ENCODE data around the gene FGF1. TPM values are rescaled to one million over a fixed set of nuclear protein-coding genes. Genes with fewer than 3 reads are reported as not detected.

Gene FGF1
- total RNA-seq, result not detected

- ATAC-seq, result no peak
- DNase-seq (ENCODE audit: low spot score in 2 of 2), result no peak
- no peak within 1 kb of the TSS for H3K27ac Mint-ChIP-seq
- no peaks in the 10 kb centered on the region for H3K36me3 Mint-ChIP-seq
- H3K9me3 Mint-ChIP-seq, result no peaks in the 10 kb centered on the region
These were observed at the start of gene FGF1 for GRCh38 chr5:142685418-142686209. TSS of gene FGF1 (minus strand) at chr5:142686090. CDS start at chr5:142614127, 71,963 bp downstream.

GRCh38 chr5:142727735-142728047 lies 41.8 kb upstream of the FGF1 start:
- Mint-ChIP-seq H3K9me3 (peaks cover 0 to 5% of the 10 kb centered on the region in 2 donors), H3K36me3 (no peaks in the 10 kb centered on the region), H3K27ac (peak overlapping the region in 1 of 2 donors; percentile 40)
- no peak for ATAC-seq
- DNase-seq (ENCODE audit: low spot score in 2 of 2), result no peak

GRCh38 chr5:142726188-142726731 lies 40.4 kb upstream of the FGF1 start:
- peak; percentile 51 to 57 for ATAC-seq
- Mint-ChIP-seq H3K9me3 (peaks cover 0 to 5% of the 10 kb centered on the region in 2 donors), H3K36me3 (no peaks in the 10 kb centered on the region), H3K27ac (no peak overlapping the region)
- DNase-seq (ENCODE audit: low spot score in 2 of 2), result no peak

- no peak for ATAC-seq
These were observed 39.6 kb upstream of the FGF1 start for GRCh38 chr5:142725231-142726187.

DNA sequence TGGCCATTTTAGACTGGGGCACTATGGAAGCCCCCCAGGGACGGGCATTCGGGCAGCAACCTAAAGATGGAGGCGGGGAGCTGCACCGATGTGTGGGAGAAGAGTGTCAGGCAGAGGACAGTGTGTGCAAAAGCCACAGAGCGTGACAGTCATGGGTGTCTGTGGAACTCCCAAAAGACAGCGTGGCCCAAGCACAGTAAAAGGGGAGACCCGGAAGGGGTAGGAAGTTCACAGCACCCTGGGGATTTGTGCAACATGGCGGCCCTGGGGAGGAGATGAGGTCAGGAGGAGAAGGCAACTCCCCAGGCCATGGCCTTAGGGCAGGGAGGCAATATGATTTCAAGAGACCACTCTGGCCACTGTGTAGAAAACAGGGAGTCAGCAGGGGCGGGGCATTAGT lies 38.9 kb upstream of the FGF1 start:
- no peak for DNase-seq (ENCODE audit: low spot score in 2 of 2)
- Mint-ChIP-seq H3K9me3 (no peaks in the 10 kb centered on the region), H3K36me3 (no peaks in the 10 kb centered on the region), H3K27ac (no peak overlapping the region)
- no peak for ATAC-seq

More at GRCh38 chr5:142725231-142726187, 39.6 kb upstream of the FGF1 start:
- Mint-ChIP-seq H3K27ac (no peak overlapping the region), H3K9me3 (peaks cover 0 to 5% of the 10 kb centered on the region in 2 donors), H3K36me3 (no peaks in the 10 kb centered on the region)
- no peak for DNase-seq (ENCODE audit: low spot score in 2 of 2)

DNA sequence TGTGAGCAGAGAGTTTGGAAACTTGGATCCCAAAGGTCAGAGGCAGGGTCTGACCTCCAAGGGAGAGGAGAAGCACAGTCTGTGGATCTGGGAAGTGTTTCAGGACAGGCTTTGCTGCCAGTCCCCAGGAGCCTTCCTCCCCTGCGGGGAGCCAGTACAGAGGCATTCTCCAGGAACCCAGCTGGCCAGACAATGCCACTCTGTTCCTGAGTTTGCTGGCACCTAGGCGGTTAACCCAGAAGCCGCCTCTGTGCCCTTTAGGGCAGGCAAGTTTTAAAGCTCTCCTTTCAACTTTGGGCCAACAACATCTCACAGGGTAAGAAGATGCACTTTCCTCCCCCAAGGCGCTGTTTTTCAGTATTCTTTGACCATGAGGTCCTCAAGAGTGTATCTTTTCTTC lies 37.0 kb upstream of the FGF1 start:
- DNase-seq (ENCODE audit: low spot score in 2 of 2), result no peak
- no peak overlapping the region for H3K27ac Mint-ChIP-seq
- H3K9me3 Mint-ChIP-seq, result no peaks in the 10 kb centered on the region
- no peak for ATAC-seq
- H3K36me3 Mint-ChIP-seq, result no peaks in the 10 kb centered on the region

- Mint-ChIP-seq H3K36me3 (no peaks in the 10 kb centered on the region), H3K9me3 (no peaks in the 10 kb centered on the region), H3K27ac (no peak overlapping the region)
- DNase-seq (ENCODE audit: low spot score in 2 of 2), result no peak
- no peak for ATAC-seq
These were observed 36.3 kb upstream of the FGF1 start for GRCh38 chr5:142722146-142722545.

- H3K9me3 Mint-ChIP-seq, result no peaks in the 10 kb centered on the region
- H3K27ac Mint-ChIP-seq, result no peak overlapping the region
- ATAC-seq (no peak), DNase-seq (ENCODE audit: low spot score in 2 of 2) (no peak)
- no peaks in the 10 kb centered on the region for H3K36me3 Mint-ChIP-seq
These were observed 34.9 kb upstream of the FGF1 start for GRCh38 chr5:142720641-142721271.

GRCh38 chr5:142719836-142720370 lies 34.0 kb upstream of the FGF1 start:
- Mint-ChIP-seq H3K36me3 (no peaks in the 10 kb centered on the region), H3K27ac (no peak overlapping the region)
- no peak for ATAC-seq

DNA sequence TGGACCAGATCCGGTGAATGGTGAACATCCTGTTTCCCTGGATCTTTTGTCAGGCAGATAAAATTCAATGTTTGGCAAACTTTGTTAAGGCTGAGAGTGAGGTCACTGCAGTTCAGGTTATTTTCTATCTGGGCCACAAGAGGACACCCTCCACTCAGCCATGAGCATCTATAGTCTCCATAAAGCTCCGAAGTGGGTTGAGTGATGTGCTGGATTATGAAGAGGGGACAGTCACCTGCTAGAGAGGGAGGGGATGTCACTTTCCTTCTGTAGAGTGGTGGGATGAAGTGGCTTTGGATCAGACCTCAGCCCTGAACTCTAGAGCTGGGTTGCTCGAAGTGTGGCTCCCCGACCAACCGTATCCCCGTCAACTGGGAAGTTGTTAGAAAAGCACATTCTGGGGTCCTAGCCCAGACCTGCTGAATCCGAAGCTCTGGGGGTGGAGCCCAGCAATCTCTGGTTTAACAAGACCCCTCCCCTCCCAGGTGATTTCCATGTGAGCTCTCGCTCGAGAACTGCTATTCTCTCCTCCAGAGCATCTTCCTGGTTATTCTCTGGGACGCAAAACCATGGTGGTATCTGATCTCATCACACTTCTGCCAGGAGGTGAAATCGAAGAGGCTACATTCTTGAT lies 31.8 kb upstream of the FGF1 start:
- Mint-ChIP-seq H3K9me3 (no peaks in the 10 kb centered on the region), H3K36me3 (no peaks in the 10 kb centered on the region), H3K27ac (no peak overlapping the region)
- ATAC-seq (peak in 1 of 2 donors; percentile 31), DNase-seq (ENCODE audit: low spot score in 2 of 2) (no peak)

More at GRCh38 chr5:142719836-142720370, 34.0 kb upstream of the FGF1 start:
- no peak for DNase-seq (ENCODE audit: low spot score in 2 of 2)
- H3K9me3 Mint-ChIP-seq, result no peaks in the 10 kb centered on the region

- Mint-ChIP-seq H3K27ac (no peak overlapping the region), H3K36me3 (peaks cover 0 to 4% of the 10 kb centered on the region in 2 donors), H3K9me3 (peaks cover 0 to 5% of the 10 kb centered on the region in 2 donors)
- peak in 1 of 2 donors; percentile 32 for DNase-seq (ENCODE audit: low spot score in 2 of 2)
- ATAC-seq, result peak in 1 of 2 donors; percentile 51
These were observed 31.1 kb upstream of the FGF1 start for GRCh38 chr5:142716963-142717362.

DNA sequence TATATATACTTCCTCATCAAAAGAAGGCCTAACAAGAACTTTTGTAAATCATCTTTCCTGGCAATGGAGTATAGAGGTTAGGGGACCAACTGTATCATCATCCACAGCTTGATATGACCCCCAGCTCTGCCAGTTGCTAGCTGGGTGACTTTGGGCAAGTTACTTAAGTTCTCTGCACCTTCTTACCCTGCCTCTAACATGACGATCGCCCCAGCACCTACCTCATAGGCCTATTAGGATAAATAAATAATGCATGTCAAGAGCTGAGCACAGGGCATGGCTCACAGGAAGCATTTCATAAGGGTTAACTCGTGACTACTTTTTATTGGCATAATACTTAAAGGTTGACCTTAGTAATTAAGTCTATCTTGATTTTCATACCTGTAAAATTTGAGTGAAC lies 29.4 kb upstream of the FGF1 start:
- ATAC-seq (no peak), DNase-seq (ENCODE audit: low spot score in 2 of 2) (no peak)
- peaks cover 0 to 9% of the 10 kb centered on the region in 2 donors for H3K9me3 Mint-ChIP-seq
- peaks cover 0 to 10% of the 10 kb centered on the region in 2 donors for H3K36me3 Mint-ChIP-seq
- no peak overlapping the region for H3K27ac Mint-ChIP-seq

DNA sequence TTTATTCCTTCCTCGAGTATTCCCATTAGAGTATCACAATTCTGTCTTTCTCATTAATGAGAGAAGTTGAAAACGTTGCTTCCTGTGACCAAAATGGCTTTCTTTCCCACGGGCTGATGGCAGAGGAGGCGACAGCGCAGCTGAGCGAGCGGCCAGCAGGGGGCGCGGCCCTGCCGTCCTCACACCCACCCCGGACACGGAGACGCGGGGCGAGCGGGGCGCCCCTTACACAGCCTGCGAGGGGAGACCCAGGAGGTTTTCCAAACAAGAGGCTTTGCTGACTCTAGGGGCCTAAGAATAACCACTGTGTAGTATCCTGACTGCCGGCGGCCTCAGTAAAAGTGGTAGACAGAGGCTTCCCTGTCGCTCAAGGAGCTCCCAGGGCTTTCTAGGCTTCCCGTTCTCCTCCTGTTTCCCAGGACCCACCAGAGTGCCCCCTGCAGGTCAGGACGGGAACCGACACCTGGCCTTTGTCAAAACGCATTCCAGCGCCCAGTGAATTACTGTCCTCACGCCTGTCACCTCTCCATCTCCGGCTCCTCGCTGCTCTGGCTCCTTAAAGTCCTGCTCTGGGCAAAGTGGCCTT lies 27.3 kb upstream of the FGF1 start:
- Mint-ChIP-seq H3K9me3 (peaks cover 0 to 9% of the 10 kb centered on the region in 2 donors), H3K36me3 (peaks cover 0 to 10% of the 10 kb centered on the region in 2 donors), H3K27ac (no peak overlapping the region)
- ATAC-seq (peak; percentile 99), DNase-seq (ENCODE audit: low spot score in 2 of 2) (peak; percentile 88 to 89)

GRCh38 chr5:142703153-142703552 lies 17.3 kb upstream of the FGF1 start:
- DNase-seq (ENCODE audit: low spot score in 2 of 2) (no peak), ATAC-seq (no peak)
- Mint-ChIP-seq H3K27ac (no peak overlapping the region), H3K36me3 (no peaks in the 10 kb centered on the region), H3K9me3 (no peaks in the 10 kb centered on the region)

- H3K9me3 Mint-ChIP-seq, result no peaks in the 10 kb centered on the region
- H3K27ac Mint-ChIP-seq, result no peak overlapping the region
- H3K36me3 Mint-ChIP-seq, result no peaks in the 10 kb centered on the region
- DNase-seq (ENCODE audit: low spot score in 2 of 2) (no peak), ATAC-seq (no peak)
These were observed 15.9 kb upstream of the FGF1 start for GRCh38 chr5:142701673-142702311.
